HuH-7.5 (cell line): Measurements from ENCODE around the gene PRR5L.

Source experiments
- DNase-seq: peaks from one replicate; pipeline ENCODE4 v3.0.0; 2011; ENCODE audit warnings: low spot score

Gene PRR5L

DNA sequence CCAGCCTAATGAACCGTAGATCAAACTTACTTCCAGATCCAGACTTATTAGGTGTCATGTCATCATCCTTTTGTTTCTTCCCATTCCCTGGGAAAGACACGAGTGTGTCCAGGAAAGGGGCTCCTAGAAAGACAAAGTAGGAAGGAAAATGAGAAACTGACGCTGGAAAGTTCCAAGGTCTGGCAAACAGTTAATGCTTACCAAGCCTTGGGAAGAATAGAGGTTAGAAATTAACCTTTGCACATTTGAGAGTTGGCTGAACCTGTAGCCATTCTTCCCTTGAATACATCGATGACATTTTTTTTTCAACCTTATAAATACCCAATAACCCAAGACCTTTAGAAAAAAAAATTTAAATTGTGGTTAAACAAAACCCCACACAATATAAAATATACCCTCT is 136.7 kb downstream of the PRR5L start:
- no peak for DNase-seq

DNA sequence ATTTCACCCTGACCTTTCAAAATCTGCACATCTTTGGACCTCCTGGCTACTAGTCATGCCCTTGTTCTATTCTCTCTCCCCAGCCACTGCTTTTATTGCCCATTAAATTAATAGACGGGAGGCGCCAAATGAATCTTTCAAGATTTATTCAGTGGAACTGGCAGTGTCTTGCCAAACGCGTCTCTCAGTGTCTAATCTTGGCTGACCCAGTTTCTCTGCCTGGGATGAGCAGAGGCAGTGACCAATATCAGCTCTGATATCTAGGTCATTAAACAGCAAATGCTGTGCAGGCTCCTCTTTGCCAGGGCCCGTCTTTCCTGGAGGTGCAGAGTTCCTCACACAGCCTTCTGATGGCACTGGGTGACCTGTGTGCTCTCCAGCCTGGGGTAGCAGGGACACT is 140.0 kb downstream of the PRR5L start:
- DNase-seq, result no peak

GRCh38 chr11:36436589-36436988 is 140.5 kb downstream of the PRR5L start:
- no peak for DNase-seq

DNA sequence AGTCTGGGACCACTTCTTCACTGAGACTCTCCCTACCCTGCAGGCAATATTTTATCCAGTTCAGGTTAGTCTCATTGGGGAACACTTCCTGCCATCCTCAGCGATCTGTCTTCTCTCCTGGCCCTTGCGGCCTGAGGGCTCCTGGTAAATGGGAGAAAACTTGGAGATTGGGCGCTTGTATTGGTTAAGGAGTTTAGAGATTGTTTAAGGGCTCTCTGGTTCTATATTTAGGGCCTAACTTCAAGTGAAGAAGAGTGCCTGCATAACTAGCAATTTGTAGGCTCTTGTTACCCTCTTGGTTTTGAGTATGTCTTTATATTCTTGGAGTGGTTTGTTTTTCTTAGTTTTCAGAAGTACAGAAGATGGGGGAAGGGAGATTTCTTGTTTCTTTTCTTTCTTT is 141.3 kb downstream of the PRR5L start:
- DNase-seq, result no peak

GRCh38 chr11:36438126-36438525 is 142.0 kb downstream of the PRR5L start:
- DNase-seq, result no peak

GRCh38 chr11:36441610-36442208 is 145.6 kb downstream of the PRR5L start:
- DNase-seq, result no peak

GRCh38 chr11:36443661-36444060 is 147.6 kb downstream of the PRR5L start:
- DNase-seq, result no peak

DNA sequence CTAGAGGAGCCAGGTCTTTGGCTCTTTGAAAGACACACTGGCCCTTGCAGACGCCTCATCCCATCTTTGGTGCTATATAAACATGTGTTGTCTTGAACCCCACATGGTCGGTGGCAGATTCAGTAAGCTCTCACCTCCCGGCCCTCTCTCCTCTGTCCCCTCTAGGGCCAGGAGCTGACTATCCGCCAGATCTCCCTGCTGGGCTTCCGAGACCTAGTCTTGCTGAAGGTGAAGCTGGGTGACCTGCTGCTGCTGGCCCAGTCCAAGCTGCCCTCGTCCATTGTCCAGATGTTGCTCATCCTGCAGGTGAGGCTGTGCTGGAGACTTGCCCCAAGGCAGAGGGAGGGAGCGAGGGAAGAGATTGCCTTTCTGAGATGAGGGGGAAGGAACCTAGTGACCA is 150.0 kb downstream of the PRR5L start:
- no peak for DNase-seq

DNA sequence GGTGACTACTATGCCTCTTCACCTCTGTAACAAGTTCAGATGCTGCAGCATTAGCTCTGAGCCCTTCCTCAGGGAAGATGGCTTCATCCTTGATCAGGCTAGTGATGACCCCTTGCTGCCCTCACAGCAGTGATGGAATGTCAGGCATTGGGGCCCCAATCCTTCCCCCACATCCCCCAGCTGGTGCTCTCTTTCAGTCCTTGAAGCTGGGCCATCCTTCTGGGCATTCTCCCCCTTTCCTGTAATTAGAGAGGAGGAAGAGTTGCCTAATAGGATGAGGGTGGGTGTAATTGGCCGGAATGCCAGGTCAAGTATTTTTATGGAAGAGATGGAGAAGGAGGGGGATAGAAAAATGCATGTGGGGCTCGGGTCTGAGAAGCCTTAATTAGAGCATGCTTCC is 151.4 kb downstream of the PRR5L start:
- DNase-seq, result no peak

- DNase-seq, result no peak
Measured at GRCh38 chr11:36447947-36448346, 151.9 kb downstream of the PRR5L start.

DNA sequence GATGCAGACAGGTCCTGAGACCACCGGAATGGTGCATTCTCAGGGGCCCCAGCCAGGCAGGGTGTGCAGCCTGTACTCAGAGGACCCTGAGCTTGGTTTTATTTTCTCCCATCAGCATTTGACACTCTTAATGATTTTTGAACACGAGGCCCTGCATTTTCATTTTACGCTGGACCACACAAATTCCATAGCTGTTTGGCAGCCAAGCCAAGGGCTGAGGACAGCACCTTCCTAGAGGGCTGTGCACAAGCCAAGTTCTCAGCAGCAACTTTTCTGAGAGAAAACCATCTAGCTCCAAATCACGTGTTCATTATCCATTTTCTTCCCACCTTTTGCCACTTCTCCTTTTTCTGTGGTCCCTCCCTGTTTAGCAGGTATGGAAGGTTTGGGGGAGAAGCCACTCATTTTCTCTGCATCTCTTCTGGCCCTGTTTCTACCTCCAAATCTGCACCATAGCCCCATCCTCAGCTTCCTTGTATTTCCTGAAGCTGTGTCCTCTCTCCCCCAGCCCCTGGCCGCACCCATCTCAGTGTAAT is 153.5 kb downstream of the PRR5L start:
- no peak for DNase-seq

DNA sequence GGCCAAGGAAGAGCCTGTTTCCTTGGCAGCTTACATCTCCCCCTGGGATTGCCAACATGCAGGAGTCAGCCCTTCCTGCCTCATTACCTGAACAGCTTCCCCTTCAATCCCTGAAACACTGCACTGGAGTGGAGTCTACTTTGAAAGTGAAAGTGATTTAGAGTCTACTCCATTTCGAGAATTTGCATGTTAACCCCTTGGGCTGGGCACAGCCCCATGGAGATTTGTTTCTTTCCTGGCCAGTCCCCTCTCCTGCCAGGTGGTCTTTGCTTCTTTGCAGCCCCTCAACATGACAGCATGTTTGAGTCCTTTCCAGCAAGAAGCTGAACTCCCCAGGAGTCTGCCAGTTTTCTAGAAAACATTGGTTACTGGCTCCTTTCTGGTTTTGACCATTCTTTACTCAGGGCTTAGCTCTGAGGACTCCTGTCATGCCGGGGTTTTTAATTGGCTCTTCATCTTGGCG is 154.1 kb downstream of the PRR5L start:
- no peak for DNase-seq

- DNase-seq, result no peak
Measured at GRCh38 chr11:36451045-36451444, 155.0 kb downstream of the PRR5L start.

DNA sequence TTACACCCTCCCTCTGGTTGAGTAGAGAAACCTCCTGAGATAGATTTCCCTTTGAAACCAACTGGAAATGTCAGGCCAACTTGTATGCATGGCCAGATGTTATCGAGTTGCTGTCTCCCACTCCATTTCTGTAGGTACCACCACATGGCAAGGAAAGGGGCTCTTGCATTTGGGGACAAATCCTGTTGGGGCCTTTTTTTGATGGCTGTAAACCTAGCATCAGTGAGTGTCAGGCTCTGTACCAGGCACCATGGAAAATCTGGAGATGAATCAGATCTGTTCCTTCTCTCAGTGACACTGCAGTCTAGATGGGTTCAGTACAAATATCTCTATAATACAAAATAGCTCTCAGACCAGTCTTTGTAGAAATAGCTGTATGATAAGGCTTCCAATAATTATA is 155.6 kb downstream of the PRR5L start:
- DNase-seq, result no peak

DNA sequence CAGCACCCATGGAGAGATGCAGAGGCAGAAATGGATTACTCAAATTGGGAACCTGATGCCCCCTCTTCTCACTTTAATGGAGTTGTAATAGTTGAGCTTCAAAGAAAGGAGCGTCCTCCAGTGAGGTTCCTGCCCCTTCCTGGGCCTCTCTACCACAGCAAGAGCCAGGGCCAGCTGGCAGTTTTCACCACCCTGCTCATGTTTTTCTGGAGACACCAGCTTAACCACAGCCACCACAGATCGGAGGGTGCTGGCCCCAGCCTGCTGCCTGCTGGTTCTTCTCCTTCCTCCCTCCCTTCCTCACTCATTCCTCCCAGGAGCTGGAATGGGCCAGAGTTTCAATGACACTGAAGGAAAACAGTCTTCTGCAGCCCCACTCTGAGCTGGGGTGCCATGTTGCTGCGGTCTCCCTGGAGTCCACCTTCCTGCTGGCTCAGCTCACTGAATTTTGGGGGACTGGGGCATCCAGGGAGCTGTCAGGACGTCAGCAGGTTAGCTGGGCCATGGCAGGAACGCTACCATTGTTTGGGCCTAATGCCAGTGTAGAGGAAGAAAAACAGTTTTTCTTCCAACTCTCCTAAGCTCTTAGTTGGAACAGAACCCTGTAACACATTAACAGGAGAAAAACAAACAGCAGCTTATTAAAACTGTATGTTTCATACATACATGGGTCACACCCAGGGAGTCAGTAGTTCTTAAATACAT is 156.3 kb downstream of the PRR5L start:
- DNase-seq, result no peak

DNA sequence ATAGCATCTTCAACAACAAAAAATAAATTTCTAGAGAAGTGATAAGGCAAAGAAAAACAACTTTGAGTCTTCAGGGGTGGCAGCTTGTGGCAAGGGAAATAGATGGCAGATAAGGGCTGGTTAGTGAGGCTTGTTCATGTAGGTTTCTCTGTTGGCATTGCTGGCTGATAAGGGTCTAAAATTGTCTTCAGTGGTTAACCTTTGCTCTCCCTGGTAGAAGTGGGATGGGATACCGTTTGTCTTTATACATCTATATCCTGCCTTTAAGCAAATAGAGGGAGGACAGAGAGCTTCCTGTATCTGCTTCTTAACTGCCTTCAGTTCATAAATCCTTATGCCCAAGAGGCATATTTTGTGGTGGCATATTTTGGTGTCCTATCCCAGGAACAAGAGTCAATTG is 156.9 kb downstream of the PRR5L start:
- DNase-seq, result no peak

- DNase-seq, result no peak
Measured at GRCh38 chr11:36453678-36454077, 157.6 kb downstream of the PRR5L start.

DNA sequence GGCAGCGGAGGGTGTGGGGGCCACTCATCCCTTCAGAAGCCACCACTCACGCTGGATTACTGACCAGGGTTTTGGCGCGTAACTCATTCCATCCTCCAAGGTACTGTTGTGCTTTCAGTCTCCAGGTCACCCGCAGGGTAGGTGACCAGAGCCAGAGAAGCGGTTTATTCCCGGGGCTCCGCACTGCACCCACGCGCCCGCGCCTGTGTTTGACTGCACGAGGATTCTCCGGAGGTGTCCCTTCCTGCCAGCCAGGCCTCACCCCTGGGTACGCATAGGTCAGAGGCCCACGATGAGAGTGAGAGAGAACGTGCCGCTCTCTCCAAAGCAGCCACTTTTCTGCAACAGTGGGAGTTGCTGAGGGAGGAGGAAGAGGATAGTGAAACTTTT is 158.5 kb downstream of the PRR5L start:
- no peak for DNase-seq

DNA sequence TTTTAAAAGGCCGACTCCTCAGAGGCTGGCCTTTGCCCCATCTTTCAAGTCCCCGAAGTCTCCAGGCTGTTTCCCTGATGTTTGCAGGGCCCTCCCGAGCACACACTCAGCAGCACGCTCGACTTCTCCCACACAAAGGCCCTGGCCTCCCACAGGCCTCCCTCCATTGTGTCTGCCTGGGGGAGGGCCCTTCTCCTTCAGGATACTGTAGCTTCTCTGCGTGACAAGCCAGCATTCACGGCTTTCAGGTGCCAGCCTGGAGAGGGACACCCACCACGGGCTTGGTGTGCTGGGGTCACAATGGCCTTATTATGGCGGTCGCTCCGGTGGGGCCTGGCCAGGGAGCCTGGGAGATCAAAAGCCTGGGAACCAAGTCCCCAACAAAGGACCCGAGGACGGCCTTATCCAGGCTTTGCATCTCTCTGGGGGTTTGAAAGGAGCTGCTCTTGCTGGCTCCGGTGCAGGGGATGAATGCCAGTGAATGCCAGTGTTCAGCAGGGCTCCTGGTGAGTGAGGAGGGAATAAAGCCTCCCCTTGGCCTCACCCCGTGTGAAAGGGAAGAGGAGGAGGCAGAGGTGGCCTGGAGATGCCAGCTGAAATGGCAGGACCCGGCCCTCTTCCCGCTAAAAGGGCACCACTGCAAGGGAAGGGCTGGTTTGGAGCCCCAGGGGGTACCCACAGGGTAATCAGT is 159.0 kb downstream of the PRR5L start:
- DNase-seq, result no peak

DNA sequence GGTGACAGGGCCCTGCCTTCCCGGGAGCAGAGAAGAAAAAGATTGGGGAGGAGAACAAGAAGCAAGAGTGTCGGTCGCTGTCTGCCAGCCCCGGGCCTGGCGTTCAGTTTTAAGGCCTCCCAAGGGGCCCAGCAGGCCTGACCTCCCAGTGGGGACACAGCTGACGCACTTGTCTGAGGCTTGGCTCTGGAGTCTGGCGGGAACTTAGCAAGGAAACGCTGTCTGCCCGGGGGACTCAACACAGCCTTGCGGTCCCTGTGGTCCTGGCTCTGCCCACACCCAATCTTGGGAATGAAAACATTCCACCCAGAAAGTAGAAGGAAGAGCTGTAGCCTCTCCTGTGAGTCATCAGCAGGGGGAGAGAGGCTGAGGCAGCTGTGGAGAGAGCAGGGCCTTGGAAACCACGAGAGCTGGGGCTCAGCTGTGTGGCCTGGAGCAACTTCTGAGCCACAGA is 159.6 kb downstream of the PRR5L start:
- DNase-seq, result no peak

- DNase-seq, result no peak
Measured at GRCh38 chr11:36456156-36456555, 160.1 kb downstream of the PRR5L start.

- DNase-seq, result no peak
Measured at GRCh38 chr11:36458129-36458915, 162.2 kb downstream of the PRR5L start.
